HFF-Myc (cell line): Measurements from ENCODE around the gene PITPNM1.

Source experiments
- DNase-seq: peaks from one replicate; pipeline ENCODE4 v3.0.0-alpha.2; 2011; ENCODE audit warnings: low read depth; ENCODE audit errors: extremely low read depth
- H3K4me3 ChIP-seq: replicated peaks from 2 replicates; pipeline ENCODE4 v1.5.1; 2011; ENCODE audit warnings: low read depth, mild to moderate bottlenecking, control low read depth, low read length
- TF ChIP-seq, protein P1 (sequence below): IDR thresholded peaks from 2 replicates; pipeline ENCODE4 v1.5.1; 2012; ENCODE audit warnings: mild to moderate bottlenecking, low read depth, low read length, control low read depth; ENCODE audit errors: missing control alignments

Gene PITPNM1

DNA sequence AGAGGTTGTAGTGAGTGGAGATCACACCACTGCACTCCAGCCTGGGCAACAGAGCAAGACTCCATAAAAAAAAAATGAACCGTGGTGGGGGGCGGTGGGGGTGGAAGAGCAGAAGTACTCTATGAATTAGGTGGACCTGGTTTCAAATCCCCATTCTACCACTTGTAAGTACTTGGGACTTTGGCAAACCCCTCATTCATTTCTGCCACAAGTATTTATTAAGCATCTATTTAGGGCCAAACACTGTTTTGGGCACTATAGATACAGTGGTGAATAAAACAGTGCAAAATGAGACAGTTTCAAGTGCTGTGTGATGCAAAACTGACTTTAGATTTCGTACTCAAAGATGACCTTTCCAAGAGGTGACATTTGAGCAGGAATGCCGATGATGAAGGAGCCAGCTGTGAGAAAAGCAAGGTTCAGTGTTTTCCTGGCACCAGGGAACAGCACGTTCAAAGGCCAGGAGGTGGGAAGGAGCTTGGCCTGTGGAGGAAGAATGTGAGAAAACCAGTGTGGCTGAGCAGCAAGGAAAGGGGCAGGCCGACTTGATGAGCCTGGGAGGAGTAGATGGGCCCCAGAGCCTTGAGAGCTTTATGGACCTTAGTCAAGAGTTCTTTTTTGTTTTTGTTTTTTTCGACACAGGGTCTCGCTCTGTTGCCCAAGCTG is 34.7 kb downstream of the PITPNM1 start:
- no peak overlapping the region for H3K4me3 ChIP-seq
- DNase-seq = no peak
- TF ChIP-seq, protein P1, sequence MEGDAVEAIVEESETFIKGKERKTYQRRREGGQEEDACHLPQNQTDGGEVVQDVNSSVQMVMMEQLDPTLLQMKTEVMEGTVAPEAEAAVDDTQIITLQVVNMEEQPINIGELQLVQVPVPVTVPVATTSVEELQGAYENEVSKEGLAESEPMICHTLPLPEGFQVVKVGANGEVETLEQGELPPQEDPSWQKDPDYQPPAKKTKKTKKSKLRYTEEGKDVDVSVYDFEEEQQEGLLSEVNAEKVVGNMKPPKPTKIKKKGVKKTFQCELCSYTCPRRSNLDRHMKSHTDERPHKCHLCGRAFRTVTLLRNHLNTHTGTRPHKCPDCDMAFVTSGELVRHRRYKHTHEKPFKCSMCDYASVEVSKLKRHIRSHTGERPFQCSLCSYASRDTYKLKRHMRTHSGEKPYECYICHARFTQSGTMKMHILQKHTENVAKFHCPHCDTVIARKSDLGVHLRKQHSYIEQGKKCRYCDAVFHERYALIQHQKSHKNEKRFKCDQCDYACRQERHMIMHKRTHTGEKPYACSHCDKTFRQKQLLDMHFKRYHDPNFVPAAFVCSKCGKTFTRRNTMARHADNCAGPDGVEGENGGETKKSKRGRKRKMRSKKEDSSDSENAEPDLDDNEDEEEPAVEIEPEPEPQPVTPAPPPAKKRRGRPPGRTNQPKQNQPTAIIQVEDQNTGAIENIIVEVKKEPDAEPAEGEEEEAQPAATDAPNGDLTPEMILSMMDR = no peak

DNA sequence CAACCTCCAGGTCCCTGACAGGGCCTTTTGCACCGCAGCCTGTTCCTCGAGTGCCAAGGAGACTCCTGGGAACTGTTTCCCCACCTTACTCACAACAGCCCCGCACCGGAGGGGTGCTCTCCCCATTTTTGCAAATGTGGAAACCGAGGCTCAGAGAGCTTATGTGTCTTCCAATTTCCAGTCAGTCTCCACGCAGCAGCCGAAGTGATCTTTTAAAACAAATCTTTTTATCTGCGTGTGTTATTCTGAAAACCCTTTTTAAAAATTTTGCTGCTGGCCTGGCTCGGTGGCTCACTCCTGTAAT is 35.7 kb downstream of the PITPNM1 start:
- H3K4me3 ChIP-seq = peak overlapping the region; percentile 55
- no peak for DNase-seq
- TF ChIP-seq, protein P1 = no peak

DNA sequence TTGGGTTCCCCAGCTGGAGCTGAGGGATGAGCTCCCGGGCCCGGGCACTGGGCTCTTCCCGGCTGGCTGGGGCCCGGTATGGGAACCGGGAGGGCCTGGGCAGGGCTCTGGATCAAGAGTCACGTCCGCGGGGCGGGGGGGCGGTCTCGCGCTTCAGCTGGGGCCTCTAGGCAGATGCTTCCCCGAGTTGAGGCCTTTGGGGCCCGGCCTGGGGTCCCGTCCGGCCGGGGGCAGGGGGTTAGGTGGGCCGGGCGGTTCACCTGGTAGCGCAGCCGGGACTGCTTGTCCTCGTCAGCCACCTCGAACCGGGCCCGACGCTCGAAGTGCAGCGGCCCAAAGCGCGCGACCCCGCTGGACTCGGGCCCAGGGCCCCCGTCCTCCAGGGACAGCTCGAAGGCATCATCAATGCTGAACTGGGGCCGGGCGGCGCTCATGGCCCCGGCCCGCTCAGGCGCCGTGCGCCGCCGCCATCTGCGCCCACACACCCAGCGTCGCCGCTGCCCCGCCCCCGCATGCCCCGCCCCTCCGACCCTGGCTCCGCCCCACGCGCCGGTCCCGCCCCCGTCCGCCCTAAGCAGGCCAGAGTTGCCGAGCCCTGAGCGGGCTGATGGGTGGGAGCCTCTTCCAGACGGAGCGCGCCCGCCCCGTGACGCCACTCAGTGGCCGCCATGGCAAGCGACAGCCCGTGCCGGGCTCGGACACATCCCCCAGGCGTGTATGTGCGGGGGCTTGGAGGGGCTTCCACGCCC is 36.2 kb downstream of the PITPNM1 start, which contains the start of gene TMEM134:
Gene TMEM134, minus strand, starts transcription at position 493 of the 749 bp plus-strand sequence. Its CDS starts 59 bp downstream, at position 434.
- peak; percentile 62 for DNase-seq
- peak within 1 kb of the TSS; percentile 55 for H3K4me3 ChIP-seq
- TF ChIP-seq, protein P1 = peak; percentile 31

DNA sequence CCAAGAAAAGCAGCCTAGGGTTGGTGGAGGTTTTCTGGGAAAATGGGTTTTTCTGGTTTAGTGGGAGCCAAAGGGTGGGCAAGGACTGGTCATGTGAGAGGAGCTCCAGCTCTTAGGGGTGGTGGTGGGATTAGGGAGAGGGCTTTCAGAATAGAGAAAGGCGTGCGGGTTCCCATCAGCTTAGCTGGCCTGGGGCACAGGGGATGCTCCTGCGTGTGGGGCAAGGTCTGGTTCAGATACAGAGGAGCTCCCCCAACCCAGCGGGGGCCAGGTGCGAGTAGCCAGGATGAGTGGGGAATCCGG is 36.8 kb downstream of the PITPNM1 start:
- DNase-seq = no peak

DNA sequence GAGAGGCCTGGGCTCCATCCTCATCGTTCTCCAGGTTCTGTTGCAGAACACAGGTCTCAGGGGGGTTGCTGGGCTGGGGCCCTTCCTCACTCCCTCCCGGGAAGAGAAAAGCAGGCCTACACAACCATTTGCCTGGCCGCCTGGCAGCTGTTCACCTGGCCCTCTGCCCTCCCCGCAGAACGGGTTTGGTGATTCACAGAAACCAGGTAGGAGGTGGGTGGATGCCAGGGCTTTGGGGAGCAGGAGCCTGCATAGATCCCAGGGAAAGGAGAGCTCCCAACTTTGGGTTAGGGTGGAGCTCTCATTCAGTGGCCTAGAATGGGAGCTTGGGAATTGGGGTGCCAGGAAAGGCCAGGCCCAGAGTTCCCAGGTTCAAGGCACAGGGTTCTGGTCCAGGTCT is 37.1 kb downstream of the PITPNM1 start:
- DNase-seq = no peak
- TF ChIP-seq, protein P1 = no peak
- H3K4me3 ChIP-seq = peak overlapping the region; percentile 55

More for the DNA sequence above, 36.8 kb downstream of the PITPNM1 start:
- TF ChIP-seq, protein P1 = no peak
- peak overlapping the region; percentile 55 for H3K4me3 ChIP-seq

DNA sequence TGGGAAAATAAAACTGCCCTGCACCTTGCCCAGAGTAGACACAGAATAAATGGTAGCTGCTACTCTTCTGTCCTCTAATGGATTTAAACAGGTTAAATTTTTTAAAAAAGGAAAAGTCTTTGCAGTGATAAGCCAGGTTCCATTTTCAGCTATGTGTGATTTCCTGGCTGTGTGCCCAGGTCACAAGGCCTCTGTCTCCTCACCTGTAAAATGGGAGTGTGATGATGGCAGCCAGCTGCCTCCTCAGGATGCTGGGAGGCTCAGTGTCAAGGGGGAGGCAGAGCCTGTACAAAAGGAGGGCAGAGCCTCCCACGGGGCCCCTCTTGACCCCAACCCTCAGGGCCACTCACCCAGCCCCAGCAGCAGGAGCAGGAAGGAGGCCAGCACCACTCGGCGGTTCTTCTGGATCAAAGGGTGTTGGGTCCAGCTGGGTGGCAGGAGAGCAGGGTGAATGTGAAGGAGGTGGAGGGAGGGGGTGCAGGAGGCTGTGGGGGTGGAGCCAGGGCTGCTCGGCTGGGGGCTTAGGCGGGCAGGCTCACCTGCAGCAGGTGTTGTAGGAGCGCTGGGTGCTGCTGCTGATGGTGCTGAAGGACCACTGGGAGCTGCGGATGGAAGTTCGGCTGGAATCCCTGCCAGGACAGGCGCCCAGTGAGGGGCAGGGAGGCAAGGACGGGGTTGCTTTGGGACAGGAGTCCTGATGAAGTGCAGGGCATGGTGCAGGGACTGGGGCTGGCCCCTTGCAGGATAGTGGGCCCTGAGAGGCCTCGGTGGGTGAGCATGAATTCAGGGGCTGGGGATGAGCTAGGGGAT is 38.0 kb downstream of the PITPNM1 start:
- TF ChIP-seq, protein P1 = no peak
- no peak overlapping the region for H3K4me3 ChIP-seq
- no peak for DNase-seq
